ENCODE data around the gene ATP6V0B.

The ATP6V0B gene

DNA sequence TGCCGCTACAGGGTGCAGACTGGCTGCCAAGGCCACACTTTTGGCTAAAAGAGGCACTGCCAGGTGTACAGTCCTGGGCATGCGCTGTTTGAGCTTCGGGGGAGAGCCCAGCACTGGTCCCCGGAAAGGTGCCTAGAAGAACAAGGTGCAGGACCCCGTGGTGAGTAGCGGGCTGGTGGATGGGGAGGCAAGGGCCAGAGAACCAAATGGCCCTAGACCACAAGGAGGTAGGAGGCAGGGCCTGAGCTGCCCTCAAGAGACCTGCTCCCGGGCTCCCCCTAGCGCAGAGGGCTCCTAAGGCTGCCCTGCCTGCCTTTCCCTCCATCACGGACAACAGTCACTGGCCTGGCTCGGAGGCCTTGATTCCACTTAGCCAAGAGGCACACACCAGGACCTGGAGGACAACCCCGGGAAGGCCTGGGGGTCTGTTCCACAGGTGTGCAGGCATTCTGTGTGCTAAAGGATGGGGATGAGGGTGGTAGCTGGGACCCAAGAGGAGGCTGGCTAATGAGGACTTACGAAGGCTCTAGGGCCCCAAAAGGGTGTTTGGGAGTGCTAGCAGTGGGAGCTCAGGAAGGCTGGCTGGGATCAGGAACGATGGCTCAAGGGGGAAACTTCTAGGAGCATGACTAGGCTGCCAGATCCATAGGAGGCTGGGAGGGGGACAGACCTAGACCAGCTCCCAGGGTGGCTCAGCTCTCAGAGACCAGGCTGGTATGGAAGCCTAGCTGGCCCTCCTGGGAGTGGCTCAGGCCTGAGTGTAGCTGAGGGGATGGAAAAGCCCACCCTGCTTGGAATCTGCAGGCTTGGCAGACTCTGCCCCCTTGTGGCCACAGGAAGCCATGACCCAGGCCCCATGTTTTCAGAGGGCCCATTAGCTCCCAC is 40.4 kb upstream of the ATP6V0B start:
- TF ChIP-seq POU2F2 (IDR thresholded peaks at IDR 0.05; ENCODE audit: low read depth, low read length) (0 out of 2 replicates have a peak, but pooled peaks have one; percentile 34), POLR2AphosphoS5 (IDR thresholded peaks at IDR 0.05; ENCODE audit: low read depth, low read length) (no peak), PAX5 (IDR thresholded peaks at IDR 0.05; ENCODE audit: insufficient read depth, low read length, severe bottlenecking) (no peak), TAF1 (IDR thresholded peaks at IDR 0.05; ENCODE audit: low read depth, low read length) (no peak), POLR2A (IDR thresholded peaks at IDR 0.05; ENCODE audit: low read depth, low read length) (no peak), SPI1 (IDR thresholded peaks at IDR 0.05; ENCODE audit: low read depth, low read length) (no peak)
- DNase-seq (ENCODE audit: insufficient read length, low spot score) (peak; percentile 81), FAIRE-seq (peak; percentile 90)

DNA sequence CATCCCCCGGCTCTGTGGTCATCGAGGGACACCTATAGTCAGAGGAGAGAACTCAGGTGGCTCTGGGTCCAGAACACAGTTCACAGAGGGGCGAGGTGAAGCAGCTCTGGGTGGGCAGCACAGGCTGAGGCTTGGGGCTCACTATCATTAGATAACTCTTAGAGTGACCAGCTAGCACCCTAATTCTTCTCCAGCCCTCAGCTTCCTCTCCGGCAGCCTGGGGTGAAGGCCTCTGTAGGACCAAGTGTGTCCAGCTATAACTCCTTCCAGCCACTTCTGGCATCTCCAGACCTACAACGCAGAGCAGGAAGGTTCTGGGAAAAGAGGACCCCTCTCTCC is 39.8 kb upstream of the ATP6V0B start:
- no peak for TF ChIP-seq POU2F2 (IDR thresholded peaks at IDR 0.05; ENCODE audit: low read depth, low read length)
- TF ChIP-seq POLR2AphosphoS5 (IDR thresholded peaks at IDR 0.05; ENCODE audit: low read depth, low read length), result no peak
- TF ChIP-seq POLR2A (IDR thresholded peaks at IDR 0.05; ENCODE audit: low read depth, low read length), result no peak
- TF ChIP-seq SPI1 (IDR thresholded peaks at IDR 0.05; ENCODE audit: low read depth, low read length), result no peak
- TF ChIP-seq TAF1 (IDR thresholded peaks at IDR 0.05; ENCODE audit: low read depth, low read length), result no peak
- TF ChIP-seq PAX5 (IDR thresholded peaks at IDR 0.05; ENCODE audit: insufficient read depth, low read length, severe bottlenecking), result no peak
- FAIRE-seq (no peak), DNase-seq (ENCODE audit: insufficient read length, low spot score) (no peak)

DNA sequence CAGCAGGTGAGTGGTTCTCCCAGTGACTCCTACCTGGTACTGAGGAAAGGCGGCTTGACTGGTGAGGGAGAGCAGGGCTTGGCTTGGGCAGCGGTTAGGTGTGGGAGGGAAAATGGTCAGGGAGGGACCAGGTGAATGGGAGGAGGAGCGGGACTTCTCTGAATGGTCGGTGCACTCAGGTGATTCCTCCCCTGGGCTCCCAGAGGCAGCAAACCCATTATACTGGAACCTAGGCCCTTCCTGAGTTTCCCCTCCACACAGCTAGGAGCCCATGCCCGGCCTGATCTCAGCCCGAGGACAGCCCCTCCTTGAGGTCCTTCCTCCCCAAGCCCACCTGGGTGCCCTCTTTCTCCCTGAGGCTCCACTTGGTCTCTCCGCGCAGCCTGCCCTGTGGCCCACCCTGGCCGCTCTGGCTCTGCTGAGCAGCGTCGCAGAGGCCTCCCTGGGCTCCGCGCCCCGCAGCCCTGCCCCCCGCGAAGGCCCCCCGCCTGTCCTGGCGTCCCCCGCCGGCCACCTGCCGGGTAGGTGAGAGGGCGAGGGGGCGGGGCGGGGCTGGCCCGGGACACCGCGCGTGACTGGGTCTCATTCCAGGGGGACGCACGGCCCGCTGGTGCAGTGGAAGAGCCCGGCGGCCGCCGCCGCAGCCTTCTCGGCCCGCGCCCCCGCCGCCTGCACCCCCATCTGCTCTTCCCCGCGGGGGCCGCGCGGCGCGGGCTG is 38.9 kb upstream of the ATP6V0B start:
- FAIRE-seq (no peak), DNase-seq (ENCODE audit: insufficient read length, low spot score) (no peak)
- TF ChIP-seq POU2F2 (IDR thresholded peaks at IDR 0.05; ENCODE audit: low read depth, low read length), result no peak
- TF ChIP-seq SPI1 (IDR thresholded peaks at IDR 0.05; ENCODE audit: low read depth, low read length), result no peak
- no peak for TF ChIP-seq POLR2AphosphoS5 (IDR thresholded peaks at IDR 0.05; ENCODE audit: low read depth, low read length)
- TF ChIP-seq TAF1 (IDR thresholded peaks at IDR 0.05; ENCODE audit: low read depth, low read length), result no peak
- no peak for TF ChIP-seq POLR2A (IDR thresholded peaks at IDR 0.05; ENCODE audit: low read depth, low read length)
- no peak for TF ChIP-seq PAX5 (IDR thresholded peaks at IDR 0.05; ENCODE audit: insufficient read depth, low read length, severe bottlenecking)

GRCh38 chr1:43936431-43937151 is 38.2 kb upstream of the ATP6V0B start:
- no peak for TF ChIP-seq PAX5 (IDR thresholded peaks at IDR 0.05; ENCODE audit: insufficient read depth, low read length, severe bottlenecking)
- DNase-seq (ENCODE audit: insufficient read length, low spot score) (no peak), FAIRE-seq (peak; percentile 82)

GRCh38 chr1:43937179-43937865 is 37.4 kb upstream of the ATP6V0B start:
- FAIRE-seq (no peak), DNase-seq (ENCODE audit: insufficient read length, low spot score) (no peak)
- TF ChIP-seq POU2F2 (IDR thresholded peaks at IDR 0.05; ENCODE audit: low read depth, low read length), result no peak
- no peak for TF ChIP-seq POLR2AphosphoS5 (IDR thresholded peaks at IDR 0.05; ENCODE audit: low read depth, low read length)
- no peak for TF ChIP-seq TAF1 (IDR thresholded peaks at IDR 0.05; ENCODE audit: low read depth, low read length)
- no peak for TF ChIP-seq POLR2A (IDR thresholded peaks at IDR 0.05; ENCODE audit: low read depth, low read length)
- TF ChIP-seq SPI1 (IDR thresholded peaks at IDR 0.05; ENCODE audit: low read depth, low read length), result no peak
- TF ChIP-seq PAX5 (IDR thresholded peaks at IDR 0.05; ENCODE audit: insufficient read depth, low read length, severe bottlenecking), result no peak

- no peak for FAIRE-seq
- TF ChIP-seq SPI1 (IDR thresholded peaks at IDR 0.05; ENCODE audit: low read depth, low read length) (no peak), POLR2AphosphoS5 (IDR thresholded peaks at IDR 0.05; ENCODE audit: low read depth, low read length) (no peak), TAF1 (IDR thresholded peaks at IDR 0.05; ENCODE audit: low read depth, low read length) (no peak), POLR2A (IDR thresholded peaks at IDR 0.05; ENCODE audit: low read depth, low read length) (no peak), PAX5 (IDR thresholded peaks at IDR 0.05; ENCODE audit: insufficient read depth, low read length, severe bottlenecking) (no peak), POU2F2 (IDR thresholded peaks at IDR 0.05; ENCODE audit: low read depth, low read length) (no peak)
- DNase-seq (ENCODE audit: insufficient read length, low spot score), result no peak
Observed at GRCh38 chr1:43938383-43938782, 36.4 kb upstream of the ATP6V0B start.

- no peak for DNase-seq (ENCODE audit: insufficient read length, low spot score)
- FAIRE-seq, result no peak
- TF ChIP-seq POLR2A (IDR thresholded peaks at IDR 0.05; ENCODE audit: low read depth, low read length) (no peak), PAX5 (IDR thresholded peaks at IDR 0.05; ENCODE audit: insufficient read depth, low read length, severe bottlenecking) (no peak), SPI1 (IDR thresholded peaks at IDR 0.05; ENCODE audit: low read depth, low read length) (no peak), POU2F2 (IDR thresholded peaks at IDR 0.05; ENCODE audit: low read depth, low read length) (no peak), TAF1 (IDR thresholded peaks at IDR 0.05; ENCODE audit: low read depth, low read length) (no peak), POLR2AphosphoS5 (IDR thresholded peaks at IDR 0.05; ENCODE audit: low read depth, low read length) (no peak)
Observed at GRCh38 chr1:43938892-43939587, 35.7 kb upstream of the ATP6V0B start.

- no peak for TF ChIP-seq POLR2A (IDR thresholded peaks at IDR 0.05; ENCODE audit: low read depth, low read length)
- TF ChIP-seq TAF1 (IDR thresholded peaks at IDR 0.05; ENCODE audit: low read depth, low read length), result no peak
- no peak for TF ChIP-seq PAX5 (IDR thresholded peaks at IDR 0.05; ENCODE audit: insufficient read depth, low read length, severe bottlenecking)
- TF ChIP-seq POU2F2 (IDR thresholded peaks at IDR 0.05; ENCODE audit: low read depth, low read length), result no peak
- TF ChIP-seq SPI1 (IDR thresholded peaks at IDR 0.05; ENCODE audit: low read depth, low read length), result no peak
- DNase-seq (ENCODE audit: insufficient read length, low spot score) (no peak), FAIRE-seq (no peak)
Observed at GRCh38 chr1:43942411-43942810, 32.3 kb upstream of the ATP6V0B start.
